Esophagus squamous epithelium (tissue), 4 donors: Measurements from ENCODE around the gene COL4A2.

Source experiments
- CTCF ChIP-seq, 6 experiments: fragments of 450-650 bp in 4 of 6; fragments of 200-600 bp in 2 of 6; sonication (generic) in 2 of 6; IDR thresholded peaks; one replicate each; pipeline ENCODE4 v1.5.1; 2016 to 2019; ENCODE audit warnings: antibody characterized with exemption in 6 of 6, mild to moderate bottlenecking in 4 of 6, moderate library complexity in 4 of 6
- POLR2A ChIP-seq, 4 donors: fragments of 450-650 bp; IDR thresholded peaks; one replicate each; pipeline ENCODE4 v1.6.1; 2017; ENCODE audit warnings: antibody characterized with exemption in 4 of 4, mild to moderate bottlenecking in 4 of 4, moderate library complexity in 3 of 4

- TF ChIP-seq CTCF (IDR thresholded peaks at IDR 0.05): no peak
- TF ChIP-seq POLR2A (IDR thresholded peaks at IDR 0.05): no peak
These were observed 117.7 kb downstream of the COL4A2 start for GRCh38 chr13:110424569-110425443.
